Loucy (cell line): ENCODE results near the gene CPT2.

ENCODE experiments used
- CTCF ChIP-seq: fragments of 200-600 bp; sonication (generic); conservative IDR thresholded peaks from 2 replicates; pipeline ENCODE4 v1.5.1; 2014; ENCODE audit warnings: mild to moderate bottlenecking, antibody characterized with exemption, low read length
- EZH2phosphoT487 ChIP-seq: fragments of 200-600 bp; IDR thresholded peaks from 2 replicates; pipeline ENCODE4 v1.6.1; 2018; ENCODE audit warnings: antibody characterized with exemption, mild to moderate bottlenecking, moderate library complexity, borderline replicate concordance

GRCh38 chr1:53153752-53154151 lies 42.9 kb upstream of the CPT2 start:
- TF ChIP-seq CTCF = no peak
- no peak for TF ChIP-seq EZH2phosphoT487
